ENCODE data around the gene ABCB8. TPM values are rescaled to one million over a fixed set of nuclear protein-coding genes. Genes with fewer than 3 reads are reported as not detected.

ABCB8 gene
- total RNA-seq, 2 donors from 2014 or later, result 11.9 to 20.6 TPM

DNA sequence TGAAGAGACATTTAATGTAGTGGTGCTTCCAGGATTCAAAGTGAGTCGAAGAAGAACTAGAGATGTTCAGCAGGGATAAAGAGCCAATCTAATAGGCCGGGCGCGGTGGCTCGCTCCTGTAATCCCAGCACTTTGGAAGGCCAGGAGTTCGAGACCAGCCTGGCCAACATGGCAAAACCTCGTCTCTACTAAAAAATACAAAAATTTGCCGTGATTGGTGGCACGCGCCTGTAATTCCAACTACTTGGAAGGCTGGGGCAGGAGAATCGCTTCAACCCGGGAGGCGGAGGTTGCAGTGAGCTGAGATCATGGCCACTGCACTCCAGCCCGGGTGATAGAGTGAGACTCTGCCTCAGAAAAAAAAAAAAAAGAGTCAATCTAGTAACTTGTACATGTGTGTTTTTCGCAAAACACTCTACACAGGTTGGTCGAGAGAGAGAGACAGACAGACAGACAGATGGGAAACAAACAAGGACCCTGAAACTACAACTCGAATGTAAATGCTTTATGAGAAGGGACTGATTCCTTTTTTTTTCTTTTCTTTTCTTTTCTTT is 775 bp downstream of the ABCB8 start:
- peak overlapping the region; percentile 77 to 87 for H3K27ac ChIP-seq
- no peak for TF ChIP-seq CTCF (IDR thresholded peaks at IDR 0.05)
- peaks cover 0 to 15% of the 10 kb centered on the region in 2 donors for H3K4me1 ChIP-seq

DNA sequence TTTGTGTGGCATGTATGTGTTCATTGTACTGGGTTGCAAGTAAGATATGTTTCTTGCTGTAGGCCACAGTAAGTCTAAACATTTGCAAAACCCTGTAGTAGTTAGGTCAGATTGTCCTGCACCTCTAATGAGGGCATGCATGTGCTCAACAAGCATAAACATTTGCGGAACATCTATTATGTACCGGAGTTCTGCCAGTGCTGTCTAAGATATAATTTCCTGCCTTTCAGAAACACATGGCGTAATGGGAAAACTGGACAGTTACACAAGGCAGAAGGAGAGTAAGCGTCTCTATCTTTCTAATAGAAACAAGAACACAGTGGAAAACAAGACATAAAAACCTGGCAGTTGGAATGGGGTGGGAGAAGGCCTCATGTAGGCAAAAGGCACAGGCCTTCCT is 2.8 kb downstream of the ABCB8 start:
- no peak for DNase-seq (ENCODE audit: low spot score)
- H3K4me1 ChIP-seq, result peaks cover 0 to 15% of the 10 kb centered on the region in 2 donors
- H3K27me3 ChIP-seq, result no peaks in the 10 kb centered on the region
- TF ChIP-seq CTCF (IDR thresholded peaks at IDR 0.05), result no peak
- H3K36me3 ChIP-seq, result peaks cover 12% of the 10 kb centered on the region
- H3K4me3 ChIP-seq, result no peak overlapping the region
- no peaks in the 10 kb centered on the region for H3K9me3 ChIP-seq
- H3K27ac ChIP-seq, result no peak overlapping the region

More for the DNA sequence above, 775 bp downstream of the ABCB8 start:
- H3K36me3 ChIP-seq, result no peaks in the 10 kb centered on the region
- peak overlapping the region; percentile 57 to 72 for H3K4me3 ChIP-seq
- no peak for DNase-seq (ENCODE audit: low spot score)
- no peaks in the 10 kb centered on the region for H3K9me3 ChIP-seq
- H3K27me3 ChIP-seq, result no peaks in the 10 kb centered on the region

- Histone ChIP-seq H3K4me3 (no peak overlapping the region), H3K9me3 (no peaks in the 10 kb centered on the region), H3K36me3 (peaks cover 25% of the 10 kb centered on the region), H3K27me3 (no peaks in the 10 kb centered on the region), H3K27ac (no peak overlapping the region), H3K4me1 (peaks cover 0 to 12% of the 10 kb centered on the region in 2 donors)
- DNase-seq (ENCODE audit: low spot score), result no peak
- no peak for TF ChIP-seq CTCF (IDR thresholded peaks at IDR 0.05)
Observed at GRCh38 chr7:151032936-151033863, 5.0 kb downstream of the ABCB8 start.

DNA sequence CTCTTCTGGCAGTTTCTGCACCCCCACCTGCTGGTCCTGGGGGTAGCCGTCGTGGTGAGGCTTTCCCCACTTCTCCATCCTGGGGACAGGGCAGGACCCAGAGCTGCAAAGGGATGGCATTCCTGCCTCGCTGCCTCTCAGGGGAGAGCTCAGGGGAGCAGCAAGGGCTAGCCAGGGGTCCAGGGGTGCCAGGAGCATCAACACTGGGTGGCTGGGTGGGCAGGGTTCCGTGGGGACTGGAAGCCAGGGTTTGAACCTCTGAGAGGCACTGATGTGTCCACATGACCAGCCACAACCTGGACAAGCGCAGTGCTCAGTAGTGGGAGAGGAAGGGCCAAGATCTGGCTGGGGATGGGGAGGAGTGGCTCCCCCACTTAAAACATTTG is 5.6 kb downstream of the ABCB8 start:
- H3K4me3 ChIP-seq, result no peak overlapping the region
- H3K36me3 ChIP-seq, result peaks cover 25% of the 10 kb centered on the region
- H3K27ac ChIP-seq, result no peak overlapping the region
- no peaks in the 10 kb centered on the region for H3K27me3 ChIP-seq
- peaks cover 0 to 18% of the 10 kb centered on the region in 2 donors for H3K4me1 ChIP-seq
- no peak for DNase-seq (ENCODE audit: low spot score)
- H3K9me3 ChIP-seq, result no peaks in the 10 kb centered on the region
- TF ChIP-seq CTCF (IDR thresholded peaks at IDR 0.05), result no peak

- H3K27me3 ChIP-seq, result no peaks in the 10 kb centered on the region
- H3K4me3 ChIP-seq, result no peak overlapping the region
- no peak for TF ChIP-seq CTCF (IDR thresholded peaks at IDR 0.05)
- H3K36me3 ChIP-seq, result peaks cover 25% of the 10 kb centered on the region
- no peak overlapping the region for H3K27ac ChIP-seq
- H3K9me3 ChIP-seq, result no peaks in the 10 kb centered on the region
- DNase-seq (ENCODE audit: low spot score), result no peak
- H3K4me1 ChIP-seq, result peaks cover 1 to 18% of the 10 kb centered on the region in 2 donors
Observed at GRCh38 chr7:151034312-151035025, 6.2 kb downstream of the ABCB8 start.
